ENCODE measurements around the gene MAT2A.

DNA sequence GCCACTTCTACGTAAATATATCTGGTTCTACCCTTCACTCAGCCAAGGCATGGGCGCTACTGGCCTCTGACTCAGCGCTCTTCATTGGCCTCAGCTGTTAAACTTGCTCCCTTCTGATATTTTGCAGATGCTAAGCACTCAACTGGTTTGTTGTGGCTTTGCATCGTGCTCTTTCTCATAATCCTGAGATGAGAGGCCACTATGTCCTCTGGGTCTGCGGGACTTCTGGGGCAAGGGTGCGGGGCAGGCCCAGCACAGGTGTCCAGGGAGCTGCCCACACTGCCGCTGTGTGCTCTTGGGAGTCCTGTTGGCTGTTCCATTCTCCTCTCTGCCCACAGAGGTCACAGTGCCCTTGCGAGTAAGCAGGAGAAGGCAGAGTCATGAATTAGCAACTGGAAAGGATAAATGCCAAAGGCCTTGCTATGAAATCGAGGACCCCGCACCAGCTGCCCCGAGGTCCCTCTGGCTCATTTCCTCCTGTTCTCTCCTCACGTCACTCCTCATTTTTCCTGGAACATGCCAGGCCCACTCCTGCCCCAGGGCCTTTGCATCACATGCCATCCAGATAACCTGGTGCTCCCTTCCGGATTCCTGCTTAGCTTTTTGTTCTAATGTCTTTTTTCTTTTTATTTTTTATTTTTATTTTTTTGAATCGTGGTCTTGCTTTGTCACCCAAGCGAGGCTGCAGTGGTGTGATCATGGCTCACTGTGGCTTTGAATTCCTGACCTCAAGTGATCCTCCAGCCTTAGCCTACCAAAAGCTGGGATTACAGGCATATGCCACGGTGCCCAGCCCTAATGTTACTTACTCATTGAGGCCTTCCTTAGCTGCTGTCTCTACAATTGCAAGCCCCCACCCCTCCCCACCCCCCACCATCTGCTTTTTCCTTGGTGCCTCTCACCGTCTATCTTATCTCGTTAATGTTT is 34.9 kb upstream of the MAT2A start:
- TF ChIP-seq CTCF (conservative IDR thresholded peaks at IDR 0.05) (no peak), ZFX (IDR thresholded peaks at IDR 0.05) (no peak)

All from C4-2B (cell line).